Myocyte (in vitro differentiated cells): ENCODE results near the gene B4GALT6. TPM values are rescaled to one million over a fixed set of nuclear protein-coding genes. Genes with fewer than 3 reads are reported as not detected.

Experiments
- total RNA-seq: library from RNA; depleted of rRNA; stranded (reverse); fragments of >200 nt; gene quantifications from 2 replicates; pipeline ENCODE4 v1.2.3, GENCODE V29; 2014

The B4GALT6 gene
- total RNA-seq, 1 donor from 2014 or later, result not detected

Other genes with a start within 250 kb of the B4GALT6 start
- gene DSG3, start 236.8 kb downstream of the B4GALT6 start, total RNA-seq, result not detected in 2 replicates
- gene DSG2, start 186.4 kb downstream of the B4GALT6 start, total RNA-seq, result not detected in 2 replicates
- not detected in 2 replicates for gene TTR, start 92.7 kb downstream of the B4GALT6 start, total RNA-seq
- not detected in 2 replicates for gene SLC25A52, start 76.3 kb upstream of the B4GALT6 start, total RNA-seq